ENCODE data around the gene ZNF467. TPM values are rescaled to one million over a fixed set of nuclear protein-coding genes. Genes with fewer than 3 reads are reported as not detected.

ZNF467 gene
- total RNA-seq, 2 experiments from 2014 or later, result 0.25 to 0.33 TPM

DNA sequence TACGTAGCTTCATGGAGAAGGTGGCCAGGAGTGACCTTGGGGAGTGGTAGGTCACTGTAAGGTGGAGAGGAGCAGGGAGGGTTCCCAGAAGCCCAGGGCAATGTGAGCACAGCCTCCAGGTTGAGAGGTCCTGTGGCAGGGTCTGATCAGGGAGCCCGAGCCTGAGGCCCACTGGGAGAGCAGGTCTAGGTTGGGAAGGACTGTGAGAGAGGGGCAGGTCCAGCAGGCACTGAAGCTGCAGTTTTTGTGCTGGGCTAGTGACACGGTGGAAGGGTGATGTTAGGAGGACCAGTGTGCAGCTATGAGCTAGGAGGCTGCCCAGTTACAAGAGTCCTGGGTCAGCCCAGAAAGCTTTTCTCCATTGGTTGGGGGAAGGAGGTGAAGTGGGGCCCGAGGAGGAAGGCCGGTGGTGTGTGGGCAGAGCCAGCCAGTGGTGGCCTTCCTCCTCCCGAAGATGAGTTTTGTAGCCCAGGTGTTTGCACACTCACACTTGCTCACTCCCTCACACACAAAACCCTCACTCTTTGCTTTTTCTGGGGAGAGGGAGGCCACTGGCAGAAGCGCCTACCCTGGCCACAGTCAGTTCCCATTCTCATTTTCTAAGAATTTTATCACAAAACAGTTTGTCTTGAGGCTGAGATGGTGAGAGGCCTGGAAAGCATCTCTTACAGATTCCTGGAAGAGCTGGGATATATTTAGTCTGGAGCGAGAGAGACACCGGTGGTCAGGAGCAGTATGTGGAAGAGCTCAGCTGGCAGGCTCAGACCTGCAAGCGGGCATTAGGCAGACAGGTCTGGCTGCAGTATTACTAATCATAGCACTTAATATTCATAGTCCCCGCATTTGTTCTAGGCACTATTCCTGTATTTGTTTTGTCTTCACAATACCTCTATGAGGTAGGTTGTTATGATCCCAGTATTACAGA, 57.1 kb downstream of the ZNF467 start:
- peak overlapping the region; percentile 1 for H3K4me3 Mint-ChIP-seq
- H3K4me1 Mint-ChIP-seq, result peaks cover 17% of the 10 kb centered on the region
- POLR2A ChIA-PET, result interaction anchor here (0.9 to 1.0 kb wide), 2 partner anchors 56 to 92 kb away, joined by 3 to 4 read pairs; no protein-coding TSS in a partner anchor
- H3K27me3 Mint-ChIP-seq, result no peaks in the 10 kb centered on the region
- H3K27ac Mint-ChIP-seq, result no peak overlapping the region
- CTCF ChIA-PET, result no interaction called here
- H3K36me3 Mint-ChIP-seq (ENCODE audit: low read depth), result peaks cover 4% of the 10 kb centered on the region
- peaks cover 11% of the 10 kb centered on the region for H3K9me3 Mint-ChIP-seq
- DNase-seq, result no peak

DNA sequence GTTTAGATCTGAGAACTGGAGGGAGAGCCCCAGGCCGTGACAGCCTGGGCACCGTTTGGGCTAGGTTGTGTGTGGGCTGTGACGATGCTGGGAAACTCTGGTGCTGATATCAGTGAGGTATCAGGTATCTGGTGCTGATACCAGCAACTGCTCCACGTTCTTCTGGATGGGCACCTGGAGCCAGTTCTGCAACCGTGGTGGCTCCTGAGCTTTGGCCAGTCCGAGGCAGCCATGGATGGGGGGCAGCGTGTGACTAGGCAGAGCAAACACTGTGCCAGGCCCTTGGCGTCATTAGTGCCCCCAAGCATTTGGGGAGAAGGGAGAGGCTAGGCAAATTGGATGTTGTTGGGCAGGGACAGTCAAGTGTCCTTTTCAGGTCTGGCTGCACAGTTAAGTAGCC, 57.9 kb downstream of the ZNF467 start:
- no peak overlapping the region for H3K27ac Mint-ChIP-seq
- H3K36me3 Mint-ChIP-seq (ENCODE audit: low read depth), result peaks cover 10% of the 10 kb centered on the region
- CTCF ChIA-PET, result interaction anchor here (1.0 kb wide), 1 partner anchor 220 kb away, joined by 3 read pairs; no protein-coding TSS in a partner anchor
- no peaks in the 10 kb centered on the region for H3K27me3 Mint-ChIP-seq
- H3K4me1 Mint-ChIP-seq, result peaks cover 17% of the 10 kb centered on the region
- DNase-seq, result no peak
- H3K4me3 Mint-ChIP-seq, result peak overlapping the region; percentile 80
- peaks cover 18% of the 10 kb centered on the region for H3K9me3 Mint-ChIP-seq
- POLR2A ChIA-PET, result interaction anchor here (0.8 kb wide), 1 partner anchor 123 kb away, joined by 3 read pairs; the partner anchor contains the start of gene ZNF862

DNA sequence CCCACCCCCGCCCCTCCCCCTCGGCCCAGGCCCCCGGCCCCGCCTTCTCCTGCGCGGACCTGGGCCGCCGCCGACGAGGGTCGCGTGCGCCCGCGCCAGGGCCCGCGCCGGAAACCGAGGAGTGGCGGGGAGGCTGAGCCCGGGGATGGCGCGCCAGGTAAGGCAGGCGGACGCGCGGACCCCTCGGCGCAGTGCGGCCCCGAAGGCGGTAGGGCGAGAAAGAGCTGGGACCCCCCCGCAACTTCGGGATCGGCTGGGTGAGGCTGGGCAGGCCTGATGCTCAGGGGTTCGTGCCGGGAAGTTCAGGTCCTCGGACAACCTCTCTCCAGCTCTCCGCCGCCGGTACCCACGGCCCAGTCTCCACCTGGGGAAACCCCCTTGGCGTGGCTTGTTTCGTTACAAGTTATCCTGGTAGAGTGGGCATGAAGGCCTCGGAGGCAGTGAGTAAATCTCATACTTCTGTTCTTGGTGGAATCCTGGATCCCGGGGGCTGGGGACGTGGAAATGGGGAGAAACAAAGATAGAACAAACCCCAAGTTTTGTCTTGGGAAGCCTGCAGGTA, 58.4 kb downstream of the ZNF467 start:
- CTCF ChIA-PET, result interaction anchor here (1.0 kb wide), 1 partner anchor 220 kb away, joined by 3 read pairs; no protein-coding TSS in a partner anchor
- POLR2A ChIA-PET, result interaction anchor here (0.8 kb wide), 1 partner anchor 123 kb away, joined by 3 read pairs; the partner anchor contains the start of gene ZNF862
- no peak overlapping the region for H3K27ac Mint-ChIP-seq
- DNase-seq, result no peak
- peaks cover 17% of the 10 kb centered on the region for H3K4me1 Mint-ChIP-seq
- H3K36me3 Mint-ChIP-seq (ENCODE audit: low read depth), result peaks cover 10% of the 10 kb centered on the region
- peaks cover 18% of the 10 kb centered on the region for H3K9me3 Mint-ChIP-seq
- H3K4me3 Mint-ChIP-seq, result peak overlapping the region; percentile 80
- H3K27me3 Mint-ChIP-seq, result no peaks in the 10 kb centered on the region

Other genes starting within 250 kb of the ZNF467 start
- 10 to 100 TPM; 31.4 to 32.5 TPM for gene ZNF862, start 64.8 kb upstream of the ZNF467 start, total RNA-seq
- gene ATP6V0E2, start 100.4 kb upstream of the ZNF467 start, total RNA-seq, result 10 to 100 TPM; 48.8 to 52.3 TPM

All from activated CD4-positive, alpha-beta memory T cell treated with anti-CD3 and anti-CD28 coated beads, Interleukin-2, amount 10 ng/mL, durations not matched to agents 7 days and 5 days (primary cell).